Thyroid gland (tissue), 4 donors: ENCODE data around the gene TUBA4A. TPM values are rescaled to one million over a fixed set of nuclear protein-coding genes. Genes with fewer than 3 reads are reported as not detected.

ENCODE experiments used
- DNase-seq, 2 donors: peaks; one replicate each; pipeline ENCODE4 v3.0.0-alpha.2; 2019
- H3K27ac ChIP-seq, 3 donors: fragments of 200-600 bp; sonication (generic); 1 replicate in 2 of 3; 2 replicates in 1 of 3; pipeline ENCODE4 v1.5.1; 2016 to 2019; ENCODE audit warnings: mild to moderate bottlenecking in 1 of 3, moderate library complexity in 1 of 3
- H3K27me3 ChIP-seq: fragments of 200-600 bp; sonication (generic); one replicate; pipeline ENCODE4 v1.5.1; 2019
- H3K36me3 ChIP-seq, 2 donors: fragments of 200-600 bp; sonication (generic); one replicate each; pipeline ENCODE4 v1.5.1; 2016 to 2019
- H3K4me1 ChIP-seq, 2 donors: fragments of 200-600 bp; sonication (generic); one replicate each; pipeline ENCODE4 v1.5.1; 2017 to 2019
- H3K4me3 ChIP-seq, 3 donors: fragments of 200-600 bp; sonication (generic); replicated peaks in 1 of 3; 1 replicate in 2 of 3; 2 replicates in 1 of 3; pipeline ENCODE4 v1.5.1; 2016; ENCODE audit warnings: mild to moderate bottlenecking in 1 of 3
- H3K9me3 ChIP-seq: fragments of 200-600 bp; sonication (generic); one replicate; pipeline ENCODE4 v1.5.1; 2017
- CTCF ChIP-seq, 6 experiments: fragments of 200-600 bp in 3 of 6; fragments of 450-650 bp in 3 of 6; sonication (generic) in 3 of 6; IDR thresholded peaks; one replicate each; pipeline ENCODE4 v1.5.1; 2016 to 2019; ENCODE audit warnings: antibody characterized with exemption in 6 of 6, mild to moderate bottlenecking in 2 of 6, inconsistent platforms in 1 of 6, moderate library complexity in 1 of 6
- POLR2A ChIP-seq, 2 donors: fragments of 450-650 bp; IDR thresholded peaks; one replicate each; pipeline ENCODE4 v1.6.1; 2017; ENCODE audit warnings: antibody characterized with exemption in 2 of 2, mild to moderate bottlenecking in 2 of 2, moderate library complexity in 1 of 2
- WGBS, 2 donors: methylation state at CpG; one replicate each; pipeline ENCODE4 v1.1.5; 2017; 5-methylcytosine and 5-hydroxymethylcytosine counted together
- intact Hi-C: fragments of 100-400 bp; cut with DNase I; formaldehyde crosslinking; loops from one replicate; pipeline ENCODE4 v1.15.1; 2023
- total RNA-seq, 4 donors: library from RNA; depleted of rRNA; stranded (reverse); fragments of >200 nt; gene quantifications; one replicate each; pipeline ENCODE4 v1.2.3, GENCODE V29; 2016

TUBA4A gene
- total RNA-seq, 4 donors from 2014 or later, result 21.0 to 72.4 (median 34.8) TPM

- H3K36me3 ChIP-seq, result peaks cover 17 to 20% of the 10 kb centered on the region in 2 donors
- no peaks in the 10 kb centered on the region for H3K9me3 ChIP-seq
- H3K4me1 ChIP-seq, result peaks cover 18 to 34% of the 10 kb centered on the region in 2 donors
- peak; percentile 73 to 81 for DNase-seq
- H3K4me3 ChIP-seq, result no peak overlapping the region
- no peaks in the 10 kb centered on the region for H3K27me3 ChIP-seq
- WGBS, 2 donors, result 32 to 34% methylated on average over 20 to 23 of the region's 25 CpGs
- intact Hi-C loops, result loop anchor here (2.0 kb wide), 1 partner anchor 17 kb away; no protein-coding TSS in a partner anchor
- H3K27ac ChIP-seq, result peak overlapping the region; percentile 99
- TF ChIP-seq CTCF (IDR thresholded peaks at IDR 0.05) (peak; percentile 95 to 99 (median 97)), POLR2A (IDR thresholded peaks at IDR 0.05) (no peak)
These were observed 24.3 kb upstream of the TUBA4A start for GRCh38 chr2:219277703-219278654.

- Histone ChIP-seq H3K27me3 (no peaks in the 10 kb centered on the region), H3K4me3 (no peak overlapping the region), H3K27ac (peak overlapping the region in 1 of 3 donors; percentile 26), H3K36me3 (no peaks in the 10 kb centered on the region), H3K9me3 (no peaks in the 10 kb centered on the region), H3K4me1 (peaks cover 12 to 32% of the 10 kb centered on the region in 2 donors)
- intact Hi-C loops, result no loop called here
- 40 to 41% methylated on average over 6 of the region's 6 CpGs for WGBS, 2 donors
- TF ChIP-seq CTCF (IDR thresholded peaks at IDR 0.05) (no peak), POLR2A (IDR thresholded peaks at IDR 0.05) (peak in 1 of 2 donors; percentile 33)
- DNase-seq, result peak; percentile 39 to 60
These were observed 20.7 kb upstream of the TUBA4A start for GRCh38 chr2:219274361-219274921.

GRCh38 chr2:219273937-219274336, 20.2 kb upstream of the TUBA4A start:
- Histone ChIP-seq H3K4me3 (no peak overlapping the region), H3K4me1 (peaks cover 12 to 35% of the 10 kb centered on the region in 2 donors), H3K36me3 (no peaks in the 10 kb centered on the region), H3K27me3 (no peaks in the 10 kb centered on the region), H3K9me3 (no peaks in the 10 kb centered on the region), H3K27ac (peak overlapping the region in 1 of 3 donors; percentile 26)
- intact Hi-C loops, result no loop called here
- WGBS, 2 donors, result 62 to 88% methylated on average over 3 of the region's 3 CpGs
- TF ChIP-seq POLR2A (IDR thresholded peaks at IDR 0.05) (no peak), CTCF (IDR thresholded peaks at IDR 0.05) (no peak)
- DNase-seq, result no peak

GRCh38 chr2:219272995-219273394, 19.3 kb upstream of the TUBA4A start:
- Histone ChIP-seq H3K27ac (no peak overlapping the region), H3K27me3 (no peaks in the 10 kb centered on the region), H3K4me1 (peaks cover 2 to 26% of the 10 kb centered on the region in 2 donors), H3K9me3 (no peaks in the 10 kb centered on the region), H3K4me3 (no peak overlapping the region), H3K36me3 (no peaks in the 10 kb centered on the region)
- 72 to 84% methylated on average over 2 of the region's 2 CpGs for WGBS, 2 donors
- no peak for TF ChIP-seq CTCF (IDR thresholded peaks at IDR 0.05)
- DNase-seq, result no peak
- intact Hi-C loops, result no loop called here

- Histone ChIP-seq H3K9me3 (no peaks in the 10 kb centered on the region), H3K36me3 (no peaks in the 10 kb centered on the region), H3K27me3 (no peaks in the 10 kb centered on the region), H3K4me3 (no peak overlapping the region), H3K4me1 (peaks cover 0 to 19% of the 10 kb centered on the region in 2 donors), H3K27ac (no peak overlapping the region)
- no peak for DNase-seq
- TF ChIP-seq CTCF (IDR thresholded peaks at IDR 0.05), result no peak
- no peak for TF ChIP-seq POLR2A (IDR thresholded peaks at IDR 0.05)
- WGBS, 2 donors, result 78 to 81% methylated on average over 4 of the region's 4 CpGs
- intact Hi-C loops, result no loop called here
These were observed 18.6 kb upstream of the TUBA4A start for GRCh38 chr2:219272356-219272755.
